Prostate gland (tissue), 2 donors: ENCODE results near the gene KIF16B. TPM values are rescaled to one million over a fixed set of nuclear protein-coding genes. Genes with fewer than 3 reads are reported as not detected.

Source experiments
- DNase-seq: peaks from one replicate; pipeline ENCODE4 v3.0.0-alpha.2; 2019; ENCODE audit warnings: low spot score
- H3K27ac ChIP-seq, 2 donors: fragments of 200-600 bp; sonication (generic); 2 replicates each; pipeline ENCODE4 v1.5.1; 2017 to 2019
- H3K27me3 ChIP-seq: fragments of 200-600 bp; sonication (generic); replicated peaks from 2 replicates; pipeline ENCODE4 v1.5.1; 2019; ENCODE audit not compliant: insufficient read depth
- H3K36me3 ChIP-seq, 2 donors: fragments of 200-600 bp; sonication (generic); 1 replicate in 1 of 2; 2 replicates in 1 of 2; pipeline versions ENCODE4 v1.5.1 to v1.8.1; 2017 to 2019
- H3K4me1 ChIP-seq: fragments of 200-600 bp; sonication (generic); replicated peaks from 2 replicates; pipeline ENCODE4 v1.5.1; 2019
- H3K4me3 ChIP-seq, 2 donors: fragments of 200-600 bp; sonication (generic); 2 replicates each; pipeline ENCODE4 v1.5.1; 2017 to 2019
- H3K9me3 ChIP-seq: fragments of 200-600 bp; sonication (generic); 2 replicates; pipeline ENCODE4 v1.5.1; 2017
- POLR2A ChIP-seq: fragments of 450-650 bp; IDR thresholded peaks from one replicate; pipeline ENCODE4 v1.6.1; 2016; ENCODE audit warnings: antibody characterized with exemption, mild to moderate bottlenecking
- POLR2AphosphoS5 ChIP-seq: sonication (generic); formaldehyde crosslinking; IDR thresholded peaks from one replicate; pipeline ENCODE4 v1.6.1; 2017; ENCODE audit warnings: antibody characterized with exemption
- WGBS: methylation state at CpG from one replicate; pipeline ENCODE4 v1.1.5; 2018; 5-methylcytosine and 5-hydroxymethylcytosine counted together
- intact Hi-C: fragments of 100-400 bp; cut with DNase I; formaldehyde crosslinking; loops from one replicate; pipeline ENCODE4 v1.14.2; 2022
- total RNA-seq, 2 donors: library from RNA; depleted of rRNA; stranded (reverse); fragments of >200 nt; gene quantifications; one replicate each; pipeline ENCODE4 v1.1.0, GENCODE V29; 2016
- TF ChIP-seq, protein P1 (sequence below), 4 experiments: fragments of 200-600 bp in 2 of 4; fragments of 450-650 bp in 2 of 4; sonication (generic) in 2 of 4; IDR thresholded peaks; 1 replicate in 3 of 4; 2 replicates in 1 of 4; pipeline ENCODE4 v1.5.1; 2016 to 2019; ENCODE audit warnings: antibody characterized with exemption in 4 of 4, mild to moderate bottlenecking in 2 of 4, moderate library complexity in 2 of 4

The KIF16B gene
- total RNA-seq, 2 donors from 2014 or later = 11.5 to 24.4 TPM

GRCh38 chr20:16560216-16560615 lies 13.0 kb downstream of the KIF16B start:
- Histone ChIP-seq H3K4me1 (no peaks in the 10 kb centered on the region), H3K27me3 (no peaks in the 10 kb centered on the region), H3K9me3 (no peaks in the 10 kb centered on the region), H3K27ac (no peak overlapping the region), H3K36me3 (no peaks in the 10 kb centered on the region), H3K4me3 (no peak overlapping the region)
- 98% methylated on average over 2 of the region's 2 CpGs for WGBS
- intact Hi-C loops = no loop called here
- DNase-seq = no peak
- TF ChIP-seq, protein P1, sequence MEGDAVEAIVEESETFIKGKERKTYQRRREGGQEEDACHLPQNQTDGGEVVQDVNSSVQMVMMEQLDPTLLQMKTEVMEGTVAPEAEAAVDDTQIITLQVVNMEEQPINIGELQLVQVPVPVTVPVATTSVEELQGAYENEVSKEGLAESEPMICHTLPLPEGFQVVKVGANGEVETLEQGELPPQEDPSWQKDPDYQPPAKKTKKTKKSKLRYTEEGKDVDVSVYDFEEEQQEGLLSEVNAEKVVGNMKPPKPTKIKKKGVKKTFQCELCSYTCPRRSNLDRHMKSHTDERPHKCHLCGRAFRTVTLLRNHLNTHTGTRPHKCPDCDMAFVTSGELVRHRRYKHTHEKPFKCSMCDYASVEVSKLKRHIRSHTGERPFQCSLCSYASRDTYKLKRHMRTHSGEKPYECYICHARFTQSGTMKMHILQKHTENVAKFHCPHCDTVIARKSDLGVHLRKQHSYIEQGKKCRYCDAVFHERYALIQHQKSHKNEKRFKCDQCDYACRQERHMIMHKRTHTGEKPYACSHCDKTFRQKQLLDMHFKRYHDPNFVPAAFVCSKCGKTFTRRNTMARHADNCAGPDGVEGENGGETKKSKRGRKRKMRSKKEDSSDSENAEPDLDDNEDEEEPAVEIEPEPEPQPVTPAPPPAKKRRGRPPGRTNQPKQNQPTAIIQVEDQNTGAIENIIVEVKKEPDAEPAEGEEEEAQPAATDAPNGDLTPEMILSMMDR (IDR thresholded peaks at IDR 0.05) = no peak
- TF ChIP-seq POLR2A (no peak), POLR2AphosphoS5 (no peak)

- no peaks in the 10 kb centered on the region for H3K4me1 ChIP-seq
- TF ChIP-seq POLR2AphosphoS5 = no peak
- TF ChIP-seq POLR2A = no peak
- TF ChIP-seq, protein P1 (IDR thresholded peaks at IDR 0.05) = no peak
- no peaks in the 10 kb centered on the region for H3K9me3 ChIP-seq
- H3K4me3 ChIP-seq = no peak overlapping the region
- intact Hi-C loops = no loop called here
- H3K27ac ChIP-seq = no peak overlapping the region
- DNase-seq = no peak
- no peaks in the 10 kb centered on the region for H3K27me3 ChIP-seq
- H3K36me3 ChIP-seq = no peaks in the 10 kb centered on the region
- 93% methylated on average over 5 of the region's 5 CpGs for WGBS
These were observed 16.9 kb downstream of the KIF16B start for GRCh38 chr20:16556301-16556700.

GRCh38 chr20:16555754-16556153 lies 17.5 kb downstream of the KIF16B start:
- Histone ChIP-seq H3K27ac (no peak overlapping the region), H3K27me3 (no peaks in the 10 kb centered on the region), H3K4me3 (no peak overlapping the region), H3K36me3 (no peaks in the 10 kb centered on the region), H3K4me1 (no peaks in the 10 kb centered on the region), H3K9me3 (no peaks in the 10 kb centered on the region)
- TF ChIP-seq POLR2AphosphoS5 (no peak), POLR2A (no peak)
- TF ChIP-seq, protein P1 (IDR thresholded peaks at IDR 0.05) = no peak
- intact Hi-C loops = no loop called here
- DNase-seq = no peak

- Histone ChIP-seq H3K36me3 (no peaks in the 10 kb centered on the region), H3K27me3 (no peaks in the 10 kb centered on the region), H3K9me3 (no peaks in the 10 kb centered on the region), H3K4me3 (no peak overlapping the region), H3K4me1 (no peaks in the 10 kb centered on the region), H3K27ac (no peak overlapping the region)
- TF ChIP-seq POLR2AphosphoS5 (no peak), POLR2A (no peak)
- TF ChIP-seq, protein P1 (IDR thresholded peaks at IDR 0.05) = no peak
- no peak for DNase-seq
- 81% methylated on average over 9 of the region's 9 CpGs for WGBS
- intact Hi-C loops = no loop called here
These were observed 18.3 kb downstream of the KIF16B start for GRCh38 chr20:16554766-16555543.

GRCh38 chr20:16553684-16554083 lies 19.6 kb downstream of the KIF16B start:
- intact Hi-C loops = no loop called here
- H3K27ac ChIP-seq = no peak overlapping the region
- WGBS = 62% methylated on average over 7 of the region's 7 CpGs

More at GRCh38 chr20:16553684-16554083, 19.6 kb downstream of the KIF16B start:
- no peak for DNase-seq
- Histone ChIP-seq H3K36me3 (no peaks in the 10 kb centered on the region), H3K27me3 (no peaks in the 10 kb centered on the region), H3K4me3 (no peak overlapping the region), H3K9me3 (no peaks in the 10 kb centered on the region), H3K4me1 (no peaks in the 10 kb centered on the region)
- TF ChIP-seq POLR2AphosphoS5 (no peak), POLR2A (no peak)
- TF ChIP-seq, protein P1 (IDR thresholded peaks at IDR 0.05) = no peak
